NCI-H82 (cell line): ENCODE data around the gene ATP5F1D.
A peak's percentile ranks its signal among the peaks of the same experiment; 100 is the strongest.
"Not testable (repeated sequence)": the region's sequence is repeated elsewhere in the genome, so short reads cannot be mapped to it uniquely, and the experiment has no call there.

ENCODE experiments used
- DNase-seq: peaks from one replicate; lab custom pipeline; 2025; lab: John Stamatoyannopoulos, UW

ATP5F1D gene

DNA sequence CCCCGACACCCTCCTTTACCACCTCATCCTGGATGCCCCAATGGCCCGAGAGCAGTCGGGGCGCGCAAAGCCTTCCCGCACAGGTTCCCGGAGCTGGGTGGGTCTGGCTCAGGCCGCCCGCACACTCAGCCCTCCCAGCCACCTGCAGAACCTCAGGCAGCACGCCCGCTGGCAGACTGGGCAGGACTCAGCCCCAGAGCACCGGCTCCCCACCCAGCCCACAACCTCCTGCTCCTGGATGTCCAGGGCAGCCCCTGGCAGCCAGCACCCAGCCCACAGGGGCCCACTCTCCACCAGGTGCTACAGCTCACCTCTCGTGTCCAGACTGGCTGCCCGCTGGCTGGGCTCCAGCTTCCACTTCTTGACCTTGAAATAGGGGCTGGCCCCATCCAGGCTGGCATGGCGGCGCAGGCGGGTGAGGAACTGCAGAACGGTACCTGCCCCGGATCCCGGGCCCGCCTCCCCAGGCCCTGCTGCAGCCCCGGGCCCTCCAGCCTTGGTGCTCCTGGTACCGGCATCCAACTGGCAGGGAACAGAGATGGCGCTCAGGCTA, 8.4 kb upstream of the ATP5F1D start:
- DNase-seq, result no peak

DNA sequence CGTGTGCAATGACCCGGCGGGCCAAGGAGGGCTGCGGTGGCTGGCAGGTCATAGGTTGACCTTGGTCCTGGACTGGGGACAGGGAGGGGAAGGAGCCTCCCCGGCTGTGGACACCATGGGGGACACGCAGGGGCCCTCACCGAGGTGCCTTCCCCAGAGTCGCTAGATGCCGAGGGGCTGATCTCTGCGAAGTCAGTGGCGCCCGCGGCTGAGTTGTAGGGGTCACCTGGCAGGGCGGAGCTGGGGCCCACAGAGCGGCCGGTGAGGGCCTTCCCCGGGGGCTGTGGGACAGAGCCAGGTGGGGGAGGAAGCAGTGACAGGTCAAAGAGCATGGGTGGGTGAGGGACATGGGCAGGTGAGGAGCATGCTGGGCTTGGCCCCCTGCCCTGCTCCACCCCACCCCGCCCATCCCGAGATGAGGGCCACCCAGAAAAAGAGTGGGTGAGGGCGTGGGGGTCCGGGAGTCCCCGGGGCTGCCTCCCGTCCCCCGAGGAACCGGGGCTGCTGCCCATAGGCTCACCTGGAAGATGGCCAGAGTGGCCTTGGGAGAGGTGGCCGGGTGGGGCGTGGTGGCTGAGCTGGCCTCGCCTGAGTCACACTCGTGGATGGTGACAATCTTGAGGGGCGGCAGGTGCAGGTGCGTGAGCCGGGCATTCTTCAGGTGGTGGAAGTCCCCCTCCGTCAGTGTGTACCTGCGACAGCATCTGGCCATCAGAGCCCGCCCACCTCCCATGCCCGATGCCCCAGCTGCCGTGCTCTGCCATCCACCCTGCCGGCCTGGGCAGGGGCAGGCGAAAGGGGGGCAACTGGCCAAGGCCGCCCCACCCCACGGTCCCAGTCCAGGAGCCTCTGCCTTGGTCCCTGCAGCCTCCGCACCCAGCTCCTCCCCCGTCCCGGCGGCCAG, 7.2 kb upstream of the ATP5F1D start:
- no peak for DNase-seq

DNA sequence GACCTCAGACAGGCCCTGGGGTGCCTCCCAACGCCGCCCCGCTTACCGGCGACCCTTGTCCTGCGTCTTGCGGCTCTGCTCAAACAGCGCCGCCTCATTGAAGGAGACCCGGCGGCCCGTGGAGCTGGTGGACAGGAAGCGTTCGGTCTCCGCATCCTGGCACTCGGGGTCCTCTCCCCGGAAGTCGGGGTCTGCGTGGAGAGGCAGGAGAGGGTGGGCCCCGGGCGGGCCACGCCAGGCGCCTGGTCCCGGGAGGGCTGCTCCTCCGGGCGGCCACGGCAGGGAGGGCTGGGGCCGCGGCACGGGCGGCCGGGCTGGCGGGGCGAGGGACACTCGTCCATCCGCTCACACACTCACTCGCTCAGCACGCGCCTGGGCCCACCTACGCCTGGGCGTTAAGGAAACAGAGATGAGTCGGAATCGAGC, 6.6 kb upstream of the ATP5F1D start:
- DNase-seq, result no peak

DNA sequence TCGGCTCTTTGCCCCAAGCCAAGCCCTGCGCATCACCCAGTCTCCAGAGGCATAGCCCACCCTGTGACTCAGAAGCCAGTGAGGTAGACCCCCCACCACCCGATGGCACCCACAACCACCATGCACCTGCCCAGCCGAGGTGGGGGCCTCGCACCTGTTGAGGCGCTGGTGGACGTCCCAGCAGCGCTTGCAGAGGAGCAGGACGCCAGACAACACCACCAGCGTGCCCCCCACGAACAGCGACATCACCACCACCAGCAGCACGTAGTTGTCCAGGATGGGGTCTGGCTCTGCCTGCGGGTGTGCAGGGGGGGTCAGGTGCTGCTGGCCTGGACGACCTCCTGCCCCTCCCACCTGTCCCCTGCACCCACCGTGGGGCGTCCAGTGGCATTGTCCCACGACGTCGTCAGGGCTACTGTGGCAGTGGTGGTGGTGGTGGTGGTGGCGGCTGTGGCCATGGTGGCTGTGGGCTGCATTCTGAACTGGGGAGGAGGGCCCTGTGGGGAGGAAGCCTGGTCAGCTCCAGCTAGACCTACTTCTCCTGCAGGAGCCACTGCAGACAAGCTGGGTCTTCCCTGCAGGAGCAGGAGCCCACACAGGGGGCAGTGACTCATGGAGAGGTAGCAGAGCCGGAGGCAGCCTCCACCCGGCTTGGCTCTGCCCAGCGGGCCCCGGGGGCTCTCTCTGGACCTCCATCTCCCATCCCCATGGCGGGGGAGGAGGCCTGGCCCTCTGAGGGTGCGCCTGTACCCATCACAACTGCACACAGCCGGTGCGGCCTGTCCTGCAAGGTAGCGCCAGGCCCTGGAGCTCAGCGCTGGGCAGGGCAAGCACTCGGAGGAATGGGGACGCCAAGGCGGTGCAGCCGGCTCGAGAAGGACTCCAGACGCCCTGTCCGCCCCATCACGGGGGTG, 5.7 kb upstream of the ATP5F1D start:
- no peak for DNase-seq

DNA sequence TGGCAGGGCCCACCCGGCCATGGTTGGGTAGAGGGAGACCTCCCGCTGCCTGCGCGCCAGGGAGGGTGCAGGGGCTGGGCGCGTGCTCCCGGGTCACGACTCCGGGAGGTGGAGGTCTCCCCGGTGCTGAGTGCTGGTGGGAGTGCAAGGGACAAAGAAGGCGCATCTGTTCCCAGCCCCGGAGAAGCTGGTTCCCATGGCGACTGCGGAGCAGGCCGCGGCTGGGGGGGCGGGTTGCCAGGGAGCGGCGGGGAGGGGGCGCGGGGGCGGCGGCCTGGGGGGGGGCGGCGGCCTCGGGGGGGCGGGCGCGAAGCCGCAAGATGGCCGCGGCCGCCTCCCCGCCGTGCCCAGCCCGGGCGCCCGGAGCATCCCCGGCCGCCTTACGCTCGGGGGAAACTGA, 5.0 kb upstream of the ATP5F1D start:
- peak; percentile 28 for DNase-seq

DNA sequence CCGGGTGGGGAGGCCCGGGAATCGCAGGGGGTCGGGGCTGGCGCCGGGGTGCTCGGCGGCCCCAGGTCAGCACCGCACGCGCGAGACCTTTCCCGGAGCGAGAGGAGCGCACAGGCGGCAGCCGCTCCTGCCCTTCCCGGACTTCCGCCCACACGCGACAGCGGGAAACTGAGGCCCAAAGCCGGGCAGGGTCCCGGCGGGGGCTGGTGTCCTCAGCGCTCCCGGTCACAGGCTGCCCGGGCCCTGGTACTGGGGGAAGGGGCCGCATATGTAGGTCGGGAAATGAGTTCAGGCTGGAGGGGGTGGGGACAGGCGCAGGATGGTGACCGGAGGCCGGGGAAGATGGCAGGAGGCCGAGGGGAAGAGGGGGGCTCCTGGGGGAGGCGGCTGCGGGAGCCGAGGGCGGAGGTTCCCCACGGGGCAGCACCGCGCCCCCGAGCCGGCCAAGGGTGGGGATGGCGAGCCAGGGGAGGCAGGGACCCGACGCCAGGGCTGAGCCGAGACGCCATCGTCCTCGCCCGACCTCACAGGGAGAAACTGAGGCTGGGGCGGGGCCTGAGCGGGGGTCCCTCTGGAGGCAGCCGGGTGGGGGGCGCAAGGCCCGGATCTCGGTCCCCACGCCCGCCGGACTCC, 4.4 kb upstream of the ATP5F1D start:
- peak; percentile 14 for DNase-seq

DNA sequence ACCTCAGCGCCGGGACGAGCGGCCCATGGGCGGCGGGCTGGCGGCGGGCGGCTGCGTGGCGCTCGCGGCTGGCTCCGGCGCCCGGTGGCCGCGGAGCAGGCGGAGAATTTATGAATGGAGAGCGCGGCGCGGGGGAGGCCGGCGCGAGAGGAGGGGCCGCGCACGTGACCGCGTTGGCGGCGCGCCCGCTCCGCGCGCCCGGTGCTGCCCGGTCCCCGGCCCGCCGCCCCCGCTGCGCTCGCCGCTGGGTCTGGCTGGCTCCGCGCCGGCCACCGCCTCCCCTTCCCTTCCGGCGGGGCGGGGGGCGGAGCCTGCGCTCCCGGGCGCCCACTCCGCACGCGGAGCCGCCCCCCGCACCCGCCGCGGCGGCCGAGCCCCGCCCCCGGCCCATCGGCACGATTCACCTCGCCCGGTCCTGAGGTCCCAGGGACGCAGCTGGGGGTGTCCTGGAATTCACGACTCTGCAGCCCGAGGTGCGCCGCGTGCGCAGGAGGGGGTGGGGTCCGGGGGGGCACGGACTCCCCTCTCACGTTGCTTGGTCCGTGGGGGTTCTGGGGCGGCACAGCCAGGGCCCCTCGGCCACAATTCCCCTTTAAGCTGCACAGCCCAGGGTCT, 3.7 kb upstream of the ATP5F1D start, which contains the start of gene CBARP:
TSS of gene CBARP (minus strand) at position 252 of the 615 bp plus-strand sequence. CDS start 1,905 bp downstream, outside the sequence.
- peak; percentile 59 for DNase-seq

DNA sequence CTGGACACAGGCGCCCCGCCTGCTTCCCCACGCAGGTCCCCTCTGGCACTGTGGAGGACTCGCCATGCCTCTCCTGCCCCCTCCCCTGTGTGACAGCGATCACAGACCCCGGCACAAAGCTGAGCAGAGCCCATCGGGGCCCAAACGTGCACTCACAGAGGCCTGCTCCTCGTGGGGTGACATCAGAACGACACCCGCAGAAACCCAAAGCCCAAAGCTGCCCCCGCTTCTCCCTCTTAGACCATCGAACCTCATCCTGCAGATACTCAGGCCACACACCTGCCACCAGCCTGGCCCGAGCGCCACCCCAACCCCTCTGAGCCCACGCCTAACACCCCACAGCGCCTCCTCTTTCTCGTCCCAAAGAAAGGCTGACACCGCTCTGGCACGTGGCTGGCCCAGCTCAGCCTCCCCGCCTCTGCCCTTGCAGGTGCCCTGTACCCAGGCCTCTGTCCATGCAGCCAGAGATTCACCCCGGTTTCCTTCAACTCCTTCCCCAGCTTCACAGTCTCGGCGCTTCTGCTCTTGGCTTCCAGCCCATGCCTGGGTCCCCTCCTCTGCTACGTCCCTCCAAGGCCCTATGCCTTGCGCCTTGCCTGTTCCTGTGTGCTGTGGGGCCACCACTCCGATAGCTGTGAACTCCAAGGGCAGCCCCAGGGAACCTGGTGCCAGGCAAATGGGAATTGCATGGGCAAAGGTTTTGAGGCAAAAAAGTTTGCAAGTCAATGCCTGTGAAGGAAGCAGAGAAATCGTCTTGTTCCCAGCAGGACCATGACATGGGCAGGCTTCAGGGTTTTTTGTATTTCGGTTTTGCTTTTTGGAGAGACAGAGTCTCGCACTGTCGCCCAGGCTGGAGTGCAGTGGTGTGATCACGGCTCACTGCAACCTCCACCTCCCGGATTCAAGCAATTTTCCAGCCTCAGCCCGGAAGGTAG, 2.9 kb upstream of the ATP5F1D start:
- DNase-seq, result no peak

DNA sequence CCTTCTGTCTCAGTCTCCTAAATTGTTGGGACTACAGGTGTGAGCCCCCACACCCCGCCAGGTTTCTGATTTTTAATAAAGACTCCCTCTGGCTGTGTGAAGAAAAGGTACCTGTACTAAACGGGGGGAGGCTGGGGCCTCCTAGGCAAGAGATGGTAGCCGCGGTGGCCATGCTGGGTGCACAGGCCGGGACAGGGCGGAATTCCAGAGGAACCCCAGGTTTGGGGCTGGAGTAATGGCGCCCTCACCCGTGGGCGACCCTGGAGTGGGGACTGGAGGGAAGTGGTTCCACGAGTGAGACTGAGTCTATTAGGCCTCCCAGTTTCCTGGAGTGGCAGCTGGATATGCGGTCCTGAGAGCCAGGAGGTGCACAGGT, 2.1 kb upstream of the ATP5F1D start:
- no peak for DNase-seq

DNA sequence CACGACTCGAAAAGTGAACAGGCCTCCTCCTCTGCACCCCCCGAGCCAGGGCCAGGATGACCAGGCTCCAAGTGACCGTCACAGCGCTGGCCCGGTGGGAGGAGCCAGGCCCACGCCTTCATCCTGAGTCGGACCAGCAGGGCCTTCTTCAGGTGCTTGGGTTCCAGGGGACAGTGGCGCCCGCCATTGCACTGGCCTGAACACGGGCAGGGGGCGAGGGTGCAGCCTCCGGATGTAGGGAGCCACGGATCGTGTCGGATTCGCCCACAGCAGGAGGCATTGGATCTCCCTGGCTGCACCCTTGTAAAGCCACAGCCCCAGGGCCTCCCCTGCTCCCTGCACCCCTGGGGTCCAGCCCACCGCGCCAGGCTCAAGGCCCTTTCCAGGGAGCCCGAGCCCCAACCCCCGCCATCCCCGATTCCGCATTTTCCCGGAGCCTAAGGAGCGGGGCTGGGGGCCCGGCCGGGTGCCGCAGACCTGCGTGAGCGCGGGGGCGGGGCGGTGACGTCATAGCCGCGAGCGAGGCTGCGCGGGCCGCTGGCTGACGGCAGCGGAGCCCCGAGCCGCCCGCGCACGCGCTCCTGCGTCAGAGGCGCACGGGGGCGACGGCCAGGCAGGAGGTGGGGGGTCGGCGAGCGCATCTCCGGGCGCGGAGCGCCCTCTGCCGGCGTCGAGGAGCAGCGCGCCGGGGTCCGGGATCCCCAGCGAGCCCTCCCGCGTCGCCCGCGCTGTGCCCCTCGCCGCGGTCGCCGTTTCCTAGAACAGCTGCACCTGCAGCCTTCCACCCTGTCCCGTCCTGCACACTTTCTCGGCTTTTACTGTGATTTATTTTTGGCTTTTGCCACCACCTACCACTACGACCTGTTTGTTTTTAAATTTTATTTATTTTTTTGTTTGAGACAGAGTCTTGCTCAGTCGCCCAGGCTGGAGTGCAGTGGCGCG, 1.5 kb upstream of the ATP5F1D start:
- DNase-seq, result peak; percentile 89

DNA sequence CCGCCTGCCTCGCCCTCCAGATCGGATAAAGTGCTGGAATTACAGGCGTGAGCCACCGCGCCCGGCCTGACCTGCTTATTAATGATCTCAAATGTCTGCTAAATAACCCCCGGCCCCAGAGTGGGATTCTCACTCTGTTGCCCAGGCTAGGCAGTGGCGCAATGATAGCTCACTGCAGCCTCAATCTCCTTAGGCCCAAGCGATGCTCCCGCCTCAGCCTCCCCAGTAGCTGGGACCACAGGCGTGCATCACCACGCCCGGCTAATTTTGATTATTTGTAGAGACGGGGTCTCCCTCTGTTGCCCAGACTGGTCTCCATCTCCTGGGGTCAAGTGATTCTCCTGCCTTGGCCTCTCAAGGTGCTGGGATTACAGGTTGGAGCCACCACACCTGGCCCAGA, 626 bp upstream of the ATP5F1D start:
- peak; percentile 23 for DNase-seq

DNA sequence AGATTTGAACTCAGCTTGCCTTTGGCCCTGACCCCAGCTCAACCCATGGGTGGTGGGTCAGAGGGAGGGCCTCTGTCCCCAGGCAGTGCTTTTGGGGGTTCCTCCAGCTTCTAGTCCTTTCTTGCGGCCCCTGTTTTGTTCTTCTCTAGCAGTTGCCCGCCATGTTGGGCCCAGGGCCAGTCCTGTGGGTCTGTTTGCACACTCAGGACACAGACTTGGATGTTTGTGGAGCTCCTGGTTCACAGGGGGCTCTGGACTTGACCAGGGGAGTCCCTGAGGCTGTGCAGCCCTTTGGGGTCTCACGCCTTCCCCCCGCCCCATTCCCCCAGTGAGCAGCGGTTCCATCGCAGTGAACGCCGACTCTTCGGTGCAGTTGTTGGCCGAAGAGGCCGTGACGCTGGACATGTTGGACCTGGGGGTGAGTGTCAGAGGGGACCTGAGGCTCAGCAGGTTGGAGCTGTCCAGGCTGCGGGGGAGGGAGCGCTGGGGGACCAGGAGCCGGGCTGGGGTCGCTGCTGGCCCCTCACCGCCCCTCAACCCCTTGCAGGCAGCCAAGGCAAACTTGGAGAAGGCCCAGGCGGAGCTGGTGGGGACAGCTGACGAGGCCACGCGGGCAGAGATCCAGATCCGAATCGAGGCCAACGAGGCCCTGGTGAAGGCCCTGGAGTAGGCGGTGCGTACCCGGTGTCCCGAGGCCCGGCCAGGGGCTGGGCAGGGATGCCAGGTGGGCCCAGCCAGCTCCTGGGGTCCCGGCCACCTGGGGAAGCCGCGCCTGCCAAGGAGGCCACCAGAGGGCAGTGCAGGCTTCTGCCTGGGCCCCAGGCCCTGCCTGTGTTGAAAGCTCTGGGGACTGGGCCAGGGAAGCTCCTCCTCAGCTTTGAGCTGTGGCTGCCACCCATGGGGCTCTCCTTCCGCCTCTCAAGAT, 2.5 kb downstream of the ATP5F1D start:
- DNase-seq, result peak; percentile 81

DNA sequence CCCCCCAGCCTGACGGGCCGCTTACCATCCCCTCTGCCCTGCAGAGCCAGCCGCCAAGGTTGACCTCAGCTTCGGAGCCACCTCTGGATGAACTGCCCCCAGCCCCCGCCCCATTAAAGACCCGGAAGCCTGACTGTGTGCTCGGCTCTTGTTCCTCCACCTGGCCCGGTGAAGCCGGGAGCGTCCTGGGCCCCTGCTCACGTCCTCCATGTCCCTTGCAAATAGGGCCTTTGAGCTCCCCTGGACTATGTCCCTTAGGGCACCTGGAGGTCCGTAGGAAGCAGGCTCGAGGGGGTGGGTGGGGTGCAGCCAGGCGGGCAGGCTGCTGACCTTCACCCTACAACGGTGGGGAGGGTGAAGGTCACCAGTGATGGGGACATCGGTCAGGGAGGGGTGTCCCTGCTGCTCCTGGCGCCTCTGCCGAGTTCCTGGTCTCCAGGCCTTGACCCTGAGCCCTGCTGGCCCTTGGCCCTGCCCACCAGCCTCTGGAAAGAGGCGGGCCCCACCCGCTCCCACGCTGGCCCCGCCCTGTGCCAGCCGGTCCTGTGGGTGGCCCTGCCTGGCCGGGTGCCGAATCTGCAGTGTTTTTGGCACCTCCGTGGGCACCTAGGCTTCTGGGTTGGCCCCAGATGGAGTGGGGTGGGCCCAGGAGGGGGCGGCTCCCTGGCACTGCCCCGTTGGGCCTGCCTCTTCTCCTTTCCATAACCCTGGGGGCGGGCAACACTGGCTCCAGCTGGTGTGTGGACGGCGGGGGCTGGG, 3.3 kb downstream of the ATP5F1D start:
- DNase-seq, result no peak

DNA sequence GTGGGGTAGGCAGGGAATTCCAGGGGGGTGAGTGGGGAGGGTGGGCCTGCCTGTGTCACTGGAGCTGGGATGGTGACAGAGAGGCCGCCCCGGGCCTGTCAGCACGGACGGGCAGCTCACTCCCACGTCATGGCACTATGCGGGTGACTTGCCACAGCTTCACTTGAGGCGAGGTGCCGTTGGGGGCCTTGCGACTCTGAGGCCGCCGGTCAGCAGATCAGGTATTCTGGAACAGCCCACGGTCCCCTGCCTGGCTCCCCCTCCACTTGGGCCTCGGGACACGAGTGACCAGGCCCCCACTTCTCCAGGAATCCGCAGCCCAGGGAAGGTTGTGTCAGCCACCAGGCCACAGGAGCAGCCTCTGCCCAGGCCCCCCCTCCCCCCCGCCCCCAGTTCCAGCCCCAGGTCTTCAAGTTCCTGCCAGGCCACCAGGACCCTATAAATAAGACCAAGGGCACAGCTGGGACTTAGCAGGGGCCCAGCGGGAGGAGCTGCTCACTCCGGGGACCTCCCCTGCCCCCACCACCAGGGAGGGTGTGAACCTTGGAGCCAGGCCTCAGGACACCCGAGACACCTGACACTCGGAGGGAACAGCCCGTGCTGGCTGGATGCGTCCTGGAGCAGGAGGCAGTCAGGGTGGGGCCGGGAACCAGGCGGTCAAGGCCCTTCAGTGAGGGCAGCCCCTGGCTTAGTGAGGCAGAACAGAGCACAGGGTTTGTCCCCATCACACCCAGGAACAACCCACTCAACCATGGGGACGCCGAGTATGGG, 4.1 kb downstream of the ATP5F1D start:
- DNase-seq, result peak; percentile 26

DNA sequence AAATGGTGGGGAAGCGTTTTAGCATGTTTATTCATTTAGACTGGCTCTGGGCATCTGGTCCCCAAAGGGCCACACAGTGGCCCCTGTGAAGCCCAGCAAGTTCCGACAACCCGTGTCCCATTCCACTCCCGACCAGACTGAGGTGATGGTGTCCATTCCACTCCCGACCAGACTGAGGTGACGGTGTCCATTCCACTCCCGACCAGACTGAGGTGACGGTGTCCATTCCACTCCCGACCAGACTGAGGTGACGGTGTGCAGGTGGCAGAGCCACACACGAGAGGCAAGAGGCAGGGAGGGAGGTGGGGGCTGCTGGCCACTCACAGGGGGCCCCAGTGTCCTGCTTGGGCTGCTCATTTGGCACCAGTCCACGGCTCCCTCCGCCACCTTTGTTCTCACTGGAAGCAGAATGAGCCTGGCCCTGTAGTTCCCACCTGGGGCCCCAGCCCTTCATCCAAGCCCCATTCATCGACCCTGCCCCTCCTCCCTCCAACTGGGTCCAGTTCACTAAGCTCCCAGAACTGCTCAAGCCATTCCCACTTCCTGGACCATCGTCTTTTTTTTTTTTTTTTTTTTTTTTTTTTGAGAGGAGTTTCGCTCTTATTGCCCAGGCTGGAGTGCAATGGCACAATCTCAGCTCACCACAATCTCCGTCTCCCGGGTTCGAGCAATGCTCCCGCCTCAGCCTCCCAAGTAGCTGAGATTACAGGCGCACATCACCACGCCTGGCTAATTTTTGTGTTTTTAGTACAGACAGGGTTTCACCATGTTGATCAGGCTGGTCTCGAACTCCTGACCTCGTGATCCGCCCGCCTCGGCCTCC, 4.9 kb downstream of the ATP5F1D start:
- DNase-seq, result not testable (repeated sequence)

DNA sequence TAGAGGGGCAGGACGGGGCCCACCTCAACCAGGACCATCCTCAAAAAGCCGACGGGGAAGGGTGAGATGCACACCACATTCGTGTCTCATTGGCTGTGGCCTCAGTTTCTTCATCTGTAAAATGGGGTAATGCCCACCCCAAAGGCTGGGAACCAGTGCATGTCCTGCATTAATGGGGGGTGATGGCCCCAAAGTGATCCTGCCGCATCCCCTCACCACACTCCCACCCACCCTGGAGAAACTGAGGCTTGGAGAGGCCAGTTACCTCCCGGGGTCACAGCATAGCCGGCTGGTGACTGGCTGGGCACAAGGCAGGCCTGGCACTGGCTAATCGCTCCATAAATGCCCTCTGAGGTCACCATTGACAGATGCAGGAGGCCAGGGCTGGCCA, 6.2 kb downstream of the ATP5F1D start:
- DNase-seq, result no peak
